Osteoblast (primary cell): ENCODE data around the gene CEACAM21. TPM values are rescaled to one million over a fixed set of nuclear protein-coding genes. Genes with fewer than 3 reads are reported as not detected.

Experiments
- DNase-seq: peaks from one replicate; pipeline ENCODE4 v3.0.0; 2011; ENCODE audit warnings: low spot score, mixed read lengths; ENCODE audit not compliant: insufficient read length; ENCODE audit errors: missing footprints
- H2AFZ ChIP-seq: 2 replicates; pipeline ENCODE4 v1.6.0; 2011; ENCODE audit warnings: mild to moderate bottlenecking, low read length
- H3K27ac ChIP-seq: 2 replicates; pipeline ENCODE4 v1.5.1; 2011; ENCODE audit warnings: mild to moderate bottlenecking, low read depth, low read length, moderate library complexity
- H3K27me3 ChIP-seq: 2 replicates; pipeline ENCODE4 v1.6.0; 2012; ENCODE audit warnings: mild to moderate bottlenecking, control low read depth, inconsistent platforms, low read length, moderate library complexity; ENCODE audit not compliant: insufficient read depth
- H3K36me3 ChIP-seq: 2 replicates; pipeline ENCODE4 v1.5.1; 2011; ENCODE audit warnings: mild to moderate bottlenecking, low read length, control low read depth, moderate library complexity; ENCODE audit not compliant: insufficient read depth
- H3K4me1 ChIP-seq: 2 replicates; pipeline ENCODE4 v1.5.1; 2011; ENCODE audit warnings: mild to moderate bottlenecking, low read length, control low read depth, moderate library complexity; ENCODE audit not compliant: insufficient read depth
- H3K4me2 ChIP-seq: 2 replicates; pipeline ENCODE4 v1.6.0; 2011; ENCODE audit warnings: mild to moderate bottlenecking, low read length; ENCODE audit not compliant: insufficient read depth
- H3K4me3 ChIP-seq: fragments of 200-600 bp; sonication (generic); 3 replicates; pipeline ENCODE4 v1.5.1; 2012; ENCODE audit warnings: mild to moderate bottlenecking, low read length, inconsistent platforms; ENCODE audit not compliant: insufficient read depth
- H3K79me2 ChIP-seq: 2 replicates; pipeline ENCODE4 v1.6.0; 2012; ENCODE audit warnings: mild to moderate bottlenecking, low read length, control low read depth, inconsistent platforms; ENCODE audit not compliant: insufficient read depth
- H3K9me3 ChIP-seq: 2 replicates; pipeline ENCODE4 v1.5.1; 2011; ENCODE audit warnings: low read depth, low read length, control low read depth
- H4K20me1 ChIP-seq: 2 replicates; pipeline ENCODE4 v1.6.0; 2012; ENCODE audit warnings: mild to moderate bottlenecking, low read length, control low read depth; ENCODE audit not compliant: insufficient read depth
- CTCF ChIP-seq: IDR thresholded peaks from 2 replicates; pipeline ENCODE4 v1.5.1; 2011; ENCODE audit warnings: mild to moderate bottlenecking, low read depth, low read length, moderate library complexity; ENCODE audit errors: extremely low read depth
- total RNA-seq: library from RNA; depleted of rRNA; stranded (reverse); fragments of >200 nt; gene quantifications from 2 replicates; pipeline ENCODE4 v1.2.3, GENCODE V29; 2012

The CEACAM21 gene
- total RNA-seq, 1 donor, result not detected

- no peak for DNase-seq
- Histone ChIP-seq H3K4me3 (no peak overlapping the region), H2AFZ (no peak overlapping the region), H3K36me3 (no peaks in the 10 kb centered on the region), H3K9me3 (no peaks in the 10 kb centered on the region), H4K20me1 (no peaks in the 10 kb centered on the region), H3K4me2 (no peak overlapping the region), H3K4me1 (no peaks in the 10 kb centered on the region), H3K27me3 (peaks cover 48% of the 10 kb centered on the region), H3K79me2 (no peaks in the 10 kb centered on the region), H3K27ac (no peak overlapping the region)
- no peak for TF ChIP-seq CTCF
Measured at GRCh38 chr19:41569481-41570150, 6.3 kb upstream of the CEACAM21 start.

GRCh38 chr19:41570179-41570578, 5.8 kb upstream of the CEACAM21 start:
- Histone ChIP-seq H4K20me1 (no peaks in the 10 kb centered on the region), H3K9me3 (no peaks in the 10 kb centered on the region), H3K36me3 (no peaks in the 10 kb centered on the region), H3K79me2 (no peaks in the 10 kb centered on the region), H2AFZ (no peak overlapping the region), H3K4me2 (no peak overlapping the region), H3K4me1 (no peaks in the 10 kb centered on the region), H3K27ac (no peak overlapping the region), H3K4me3 (no peak overlapping the region), H3K27me3 (peaks cover 43% of the 10 kb centered on the region)
- no peak for TF ChIP-seq CTCF
- DNase-seq, result no peak

GRCh38 chr19:41570639-41571112, 5.3 kb upstream of the CEACAM21 start:
- TF ChIP-seq CTCF, result peak; percentile 90
- Histone ChIP-seq H3K4me2 (no peak overlapping the region), H2AFZ (no peak overlapping the region), H3K36me3 (no peaks in the 10 kb centered on the region), H4K20me1 (no peaks in the 10 kb centered on the region), H3K27me3 (peaks cover 38% of the 10 kb centered on the region), H3K27ac (no peak overlapping the region), H3K9me3 (no peaks in the 10 kb centered on the region), H3K4me3 (no peak overlapping the region), H3K79me2 (no peaks in the 10 kb centered on the region), H3K4me1 (no peaks in the 10 kb centered on the region)
- peak; percentile 47 for DNase-seq

GRCh38 chr19:41577144-41577830, 1.3 kb downstream of the CEACAM21 start:
- Histone ChIP-seq H2AFZ (no peak overlapping the region), H3K4me1 (no peaks in the 10 kb centered on the region), H3K9me3 (no peaks in the 10 kb centered on the region), H3K36me3 (no peaks in the 10 kb centered on the region), H3K27me3 (peaks cover 7% of the 10 kb centered on the region), H3K79me2 (no peaks in the 10 kb centered on the region), H3K4me2 (no peak overlapping the region), H4K20me1 (no peaks in the 10 kb centered on the region), H3K27ac (no peak overlapping the region), H3K4me3 (no peak overlapping the region)
- no peak for DNase-seq
- TF ChIP-seq CTCF, result no peak
